ENCODE data around the gene CWF19L1.

DNA sequence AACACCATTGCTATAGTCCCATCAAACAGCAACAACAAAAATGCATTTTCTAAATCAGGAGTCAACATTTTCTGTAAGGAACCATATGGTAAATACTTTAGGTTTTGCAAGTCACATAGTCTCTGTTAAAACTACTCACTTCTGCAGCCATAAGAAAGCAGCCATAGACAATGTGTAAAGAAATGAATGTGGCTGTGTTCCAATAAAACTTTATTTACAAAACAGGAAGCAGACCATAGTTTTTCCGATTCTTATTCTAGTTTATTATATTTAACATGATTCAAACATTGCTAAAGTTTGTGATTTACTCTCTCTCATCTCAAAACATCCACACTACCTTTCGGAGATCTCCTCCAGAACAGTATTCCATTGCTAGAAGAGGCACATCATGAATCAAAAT lies 44.9 kb downstream of the CWF19L1 start:
- no peak for TF ChIP-seq GATA2 (IDR thresholded peaks at IDR 0.05; ENCODE audit: low read depth, low read length)
- no peak for TF ChIP-seq GATA3 (IDR thresholded peaks at IDR 0.05; ENCODE audit: low read depth, low read length)
